HEK293 (cell line): Measurements from ENCODE around the gene UNC80.

ENCODE experiments used
- CTCF ChIA-PET: fragments of 350-600 bp; formaldehyde crosslinking; extraction: SDS; loops from one replicate; lab custom pipeline; 2021; ENCODE audit warnings: antibody characterized with exemption; lab: Yijun Ruan, JAX
- POLR2A ChIA-PET: fragments of 300-600 bp; formaldehyde crosslinking; extraction: SDS; loops from one replicate; lab custom pipeline; 2020; ENCODE audit warnings: antibody characterized with exemption, inconsistent platforms; lab: Yijun Ruan, JAX
- H3K27ac ChIP-seq: fragments of 200-500 bp; sonication (Bioruptor generic); 2 replicates; pipeline ENCODE4 v1.5.1; 2014; ENCODE audit warnings: low read depth, low read length, control low read depth, inconsistent platforms; ENCODE audit errors: extremely low read depth
- H3K36me3 ChIP-seq, 2 experiments: fragments of 200-500 bp in 1 of 2; sonication (Bioruptor generic) in 1 of 2; 1 replicate in 1 of 2; 2 replicates in 1 of 2; pipeline ENCODE4 v1.5.1; 2014 to 2017; ENCODE audit warnings: inconsistent platforms in 2 of 2, low read length in 2 of 2; ENCODE audit not compliant: control insufficient read depth in 2 of 2, insufficient read depth in 1 of 2
- H3K4me1 ChIP-seq: fragments of 200-500 bp; sonication (Bioruptor generic); 2 replicates; pipeline ENCODE4 v1.5.1; 2014; ENCODE audit warnings: mild to moderate bottlenecking, low read length, inconsistent platforms; ENCODE audit not compliant: control insufficient read depth, insufficient read depth
- H3K4me3 ChIP-seq: 2 replicates; pipeline ENCODE4 v1.5.1; 2011; ENCODE audit warnings: low read depth, mild to moderate bottlenecking, control low read depth, low read length, moderate library complexity
- H3K9me3 ChIP-seq: fragments of 200-500 bp; sonication (Bioruptor generic); 2 replicates; pipeline ENCODE4 v1.5.1; 2014; ENCODE audit warnings: low read depth, low read length, inconsistent platforms; ENCODE audit not compliant: control insufficient read depth, insufficient read depth
- BCL11A ChIP-seq: fragments of 450-650 bp; formaldehyde crosslinking; IDR thresholded peaks from 2 replicates; pipeline ENCODE4 v1.5.1; 2016; ENCODE audit warnings: low read depth, missing biosample characterization, missing genetic modification characterization
- GFI1B ChIP-seq: fragments of 450-650 bp; formaldehyde crosslinking; IDR thresholded peaks from 2 replicates; pipeline ENCODE4 v1.5.1; 2016; ENCODE audit warnings: missing biosample characterization, missing genetic modification characterization
- SCRT1 ChIP-seq: fragments of 450-650 bp; formaldehyde crosslinking; IDR thresholded peaks from 2 replicates; pipeline ENCODE4 v1.5.1; 2016; ENCODE audit warnings: missing biosample characterization, missing genetic modification characterization, borderline replicate concordance
- ZBTB20 ChIP-seq: fragments of 450-650 bp; formaldehyde crosslinking; IDR thresholded peaks from 2 replicates; pipeline ENCODE4 v1.5.1; 2016; ENCODE audit warnings: missing biosample characterization, missing genetic modification characterization
- ZNF274 ChIP-seq, 2 experiments: fragments of 200-500 bp in 1 of 2; fragments of 450-650 bp in 1 of 2; sonication (Bioruptor generic) in 1 of 2; formaldehyde crosslinking in 1 of 2; IDR thresholded peaks; 2 replicates each; pipeline versions ENCODE4 v1.5.1 to v1.6.1; 2014 to 2016; ENCODE audit warnings: borderline replicate concordance in 1 of 2, inconsistent platforms in 1 of 2, low read length in 1 of 2, missing biosample characterization in 1 of 2, missing genetic modification characterization in 1 of 2
- ZNF354C ChIP-seq: fragments of 450-650 bp; formaldehyde crosslinking; IDR thresholded peaks from 2 replicates; pipeline ENCODE4 v1.5.1; 2016; ENCODE audit warnings: missing biosample characterization, missing genetic modification characterization, low read depth, borderline replicate concordance
- ZNF555 ChIP-seq: fragments of 450-650 bp; formaldehyde crosslinking; conservative IDR thresholded peaks from 2 replicates; pipeline ENCODE4 v1.5.1; 2017; ENCODE audit warnings: missing biosample characterization, mild to moderate bottlenecking, missing genetic modification characterization, inconsistent platforms
- ZNF664 ChIP-seq: fragments of 450-650 bp; formaldehyde crosslinking; IDR thresholded peaks from 2 replicates; pipeline ENCODE4 v1.5.1; 2016; ENCODE audit warnings: missing biosample characterization, missing genetic modification characterization
- ZNF776 ChIP-seq: fragments of 450-650 bp; formaldehyde crosslinking; IDR thresholded peaks from 2 replicates; pipeline ENCODE4 v1.5.0; 2017; ENCODE audit warnings: missing biosample characterization, missing genetic modification characterization, borderline replicate concordance
- TF ChIP-seq, protein P1 (sequence below): fragments of 450-650 bp; IDR thresholded peaks from 2 replicates; pipeline ENCODE4 v1.5.1; 2018; ENCODE audit warnings: missing biosample characterization, mild to moderate bottlenecking, missing genetic modification characterization
- TF ChIP-seq, protein P2 (sequence below): fragments of 450-650 bp; formaldehyde crosslinking; IDR thresholded peaks from 2 replicates; pipeline ENCODE4 v1.5.1; 2016; ENCODE audit warnings: missing biosample characterization, missing genetic modification characterization
- TF ChIP-seq, protein P3 (sequence below): fragments of 450-650 bp; formaldehyde crosslinking; IDR thresholded peaks from 2 replicates; pipeline ENCODE4 v1.5.1; 2016; ENCODE audit warnings: missing biosample characterization, missing genetic modification characterization
- TF ChIP-seq, protein P4 (sequence below): fragments of 450-650 bp; formaldehyde crosslinking; IDR thresholded peaks from 2 replicates; pipeline ENCODE4 v1.5.1; 2016; ENCODE audit warnings: missing biosample characterization, missing genetic modification characterization
- TF ChIP-seq, protein P5 (sequence below): fragments of 450-650 bp; formaldehyde crosslinking; conservative IDR thresholded peaks from 2 replicates; pipeline ENCODE4 v1.5.1; 2016; ENCODE audit warnings: low read depth, missing biosample characterization, missing genetic modification characterization
- TF ChIP-seq, protein P6 (sequence below): fragments of 450-650 bp; formaldehyde crosslinking; IDR thresholded peaks from 2 replicates; pipeline ENCODE4 v1.5.1; 2017; ENCODE audit warnings: missing biosample characterization, missing genetic modification characterization

The UNC80 gene

DNA sequence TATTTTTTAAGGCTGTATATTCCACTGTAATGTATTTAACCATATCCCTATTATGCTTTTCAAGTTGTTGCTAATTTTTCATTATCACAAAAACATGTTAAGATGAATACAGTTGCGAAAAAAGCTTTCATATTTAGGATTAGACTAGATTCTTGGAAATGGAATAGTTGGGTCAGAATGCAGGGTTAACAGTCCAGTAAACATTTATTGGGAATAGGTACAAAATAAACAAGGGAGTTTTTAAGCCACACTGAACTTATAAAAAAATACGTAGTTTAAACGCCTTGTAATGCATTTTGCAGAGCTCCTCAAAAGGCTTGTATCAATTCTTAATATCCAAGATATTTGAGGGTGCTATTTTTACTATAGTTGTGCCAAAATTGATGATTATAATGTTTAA lies 266.4 kb downstream of the UNC80 start:
- no peak overlapping the region for H3K27ac ChIP-seq
- CTCF ChIA-PET, result no interaction called here

DNA sequence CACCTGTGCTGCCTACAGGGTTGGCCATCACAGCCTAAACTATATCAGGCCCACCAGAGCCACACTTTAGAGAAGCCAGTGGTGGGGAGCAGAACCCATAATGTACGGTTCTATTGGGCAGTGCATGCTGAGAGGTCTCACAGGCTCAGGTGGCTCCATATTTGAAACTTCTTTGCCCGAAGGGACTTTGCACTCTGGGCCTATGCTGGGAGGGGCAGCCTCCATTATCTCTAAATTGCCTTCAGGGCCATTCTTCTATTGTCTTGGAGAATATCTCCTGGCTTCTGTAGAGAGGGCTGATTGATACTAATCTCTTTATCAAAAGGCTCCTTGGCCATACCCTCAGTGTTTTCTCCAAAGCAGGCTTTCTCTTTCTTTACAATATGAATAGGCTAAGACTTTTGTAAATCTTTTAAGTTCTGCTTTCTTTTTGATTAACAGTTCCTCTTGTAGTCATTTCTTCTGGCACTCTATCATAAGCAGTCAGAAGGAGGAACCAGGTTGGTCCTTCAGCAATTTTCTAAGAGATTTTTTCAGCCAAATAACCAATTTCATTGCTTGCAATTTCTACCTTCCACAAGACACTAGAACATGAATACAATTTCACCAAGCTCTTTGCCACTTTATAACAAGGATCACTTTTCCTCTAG lies 275.3 kb downstream of the UNC80 start:
- Histone ChIP-seq H3K36me3 (peaks cover 0 to 8% of the 10 kb centered on the region in 2 experiments; a peak in 1 of 3 replicates), H3K27ac (no peak overlapping the region), H3K4me1 (no peaks in the 10 kb centered on the region), H3K9me3 (no peaks in the 10 kb centered on the region), H3K4me3 (no peak overlapping the region)
- CTCF ChIA-PET, result interaction anchor here (0.5 to 1.2 kb wide), 2 partner anchors 10 to 228 kb away, joined by 5 read pairs; no protein-coding TSS in a partner anchor
- POLR2A ChIA-PET, result no interaction called here
- TF ChIP-seq SCRT1 (tag by site-specific recombination), result no peak
- TF ChIP-seq BCL11A (tag by site-specific recombination), result no peak
- no peak for TF ChIP-seq ZBTB20
- TF ChIP-seq, protein P1, sequence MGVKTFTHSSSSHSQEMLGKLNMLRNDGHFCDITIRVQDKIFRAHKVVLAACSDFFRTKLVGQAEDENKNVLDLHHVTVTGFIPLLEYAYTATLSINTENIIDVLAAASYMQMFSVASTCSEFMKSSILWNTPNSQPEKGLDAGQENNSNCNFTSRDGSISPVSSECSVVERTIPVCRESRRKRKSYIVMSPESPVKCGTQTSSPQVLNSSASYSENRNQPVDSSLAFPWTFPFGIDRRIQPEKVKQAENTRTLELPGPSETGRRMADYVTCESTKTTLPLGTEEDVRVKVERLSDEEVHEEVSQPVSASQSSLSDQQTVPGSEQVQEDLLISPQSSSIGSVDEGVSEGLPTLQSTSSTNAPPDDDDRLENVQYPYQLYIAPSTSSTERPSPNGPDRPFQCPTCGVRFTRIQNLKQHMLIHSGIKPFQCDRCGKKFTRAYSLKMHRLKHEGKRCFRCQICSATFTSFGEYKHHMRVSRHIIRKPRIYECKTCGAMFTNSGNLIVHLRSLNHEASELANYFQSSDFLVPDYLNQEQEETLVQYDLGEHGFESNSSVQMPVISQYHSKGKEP, result no peak
- no peak for TF ChIP-seq ZNF664 (tag by site-specific recombination)
- TF ChIP-seq ZNF776, result no peak
- TF ChIP-seq, protein P2, sequence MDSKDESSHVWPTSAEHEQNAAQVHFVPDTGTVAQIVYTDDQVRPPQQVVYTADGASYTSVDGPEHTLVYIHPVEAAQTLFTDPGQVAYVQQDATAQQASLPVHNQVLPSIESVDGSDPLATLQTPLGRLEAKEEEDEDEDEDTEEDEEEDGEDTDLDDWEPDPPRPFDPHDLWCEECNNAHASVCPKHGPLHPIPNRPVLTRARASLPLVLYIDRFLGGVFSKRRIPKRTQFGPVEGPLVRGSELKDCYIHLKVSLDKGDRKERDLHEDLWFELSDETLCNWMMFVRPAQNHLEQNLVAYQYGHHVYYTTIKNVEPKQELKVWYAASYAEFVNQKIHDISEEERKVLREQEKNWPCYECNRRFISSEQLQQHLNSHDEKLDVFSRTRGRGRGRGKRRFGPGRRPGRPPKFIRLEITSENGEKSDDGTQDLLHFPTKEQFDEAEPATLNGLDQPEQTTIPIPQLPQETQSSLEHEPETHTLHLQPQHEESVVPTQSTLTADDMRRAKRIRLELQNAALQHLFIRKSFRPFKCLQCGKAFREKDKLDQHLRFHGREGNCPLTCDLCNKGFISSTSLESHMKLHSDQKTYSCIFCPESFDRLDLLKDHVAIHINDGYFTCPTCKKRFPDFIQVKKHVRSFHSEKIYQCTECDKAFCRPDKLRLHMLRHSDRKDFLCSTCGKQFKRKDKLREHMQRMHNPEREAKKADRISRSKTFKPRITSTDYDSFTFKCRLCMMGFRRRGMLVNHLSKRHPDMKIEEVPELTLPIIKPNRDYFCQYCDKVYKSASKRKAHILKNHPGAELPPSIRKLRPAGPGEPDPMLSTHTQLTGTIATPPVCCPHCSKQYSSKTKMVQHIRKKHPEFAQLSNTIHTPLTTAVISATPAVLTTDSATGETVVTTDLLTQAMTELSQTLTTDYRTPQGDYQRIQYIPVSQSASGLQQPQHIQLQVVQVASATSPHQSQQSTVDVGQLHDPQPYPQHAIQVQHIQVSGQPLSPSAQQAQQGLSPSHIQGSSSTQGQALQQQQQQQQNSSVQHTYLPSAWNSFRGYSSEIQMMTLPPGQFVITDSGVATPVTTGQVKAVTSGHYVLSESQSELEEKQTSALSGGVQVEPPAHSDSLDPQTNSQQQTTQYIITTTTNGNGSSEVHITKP (tag by site-specific recombination), result no peak
- TF ChIP-seq, protein P3, sequence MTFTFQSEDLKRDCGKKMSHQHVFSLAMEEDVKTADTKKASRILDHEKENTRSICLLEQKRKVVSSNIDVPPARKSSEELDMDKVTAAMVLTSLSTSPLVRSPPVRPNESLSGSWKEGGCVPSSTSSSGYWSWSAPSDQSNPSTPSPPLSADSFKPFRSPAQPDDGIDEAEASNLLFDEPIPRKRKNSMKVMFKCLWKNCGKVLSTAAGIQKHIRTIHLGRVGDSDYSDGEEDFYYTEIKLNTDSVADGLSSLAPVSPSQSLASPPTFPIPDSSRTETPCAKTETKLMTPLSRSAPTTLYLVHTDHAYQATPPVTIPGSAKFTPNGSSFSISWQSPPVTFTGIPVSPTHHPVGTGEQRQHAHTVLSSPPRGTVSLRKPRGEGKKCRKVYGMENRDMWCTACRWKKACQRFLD (tag by site-specific recombination), result no peak
- no peak for TF ChIP-seq ZNF274 (IDR thresholded peaks at IDR 0.05; ENCODE audit: low read length)
- TF ChIP-seq ZNF274 (tag by site-specific recombination; IDR thresholded peaks at IDR 0.05; ENCODE audit: borderline replicate concordance), result no peak

More for the DNA sequence above, 266.4 kb downstream of the UNC80 start:
- H3K4me1 ChIP-seq, result no peaks in the 10 kb centered on the region
- POLR2A ChIA-PET, result no interaction called here
- H3K9me3 ChIP-seq, result no peaks in the 10 kb centered on the region
- H3K4me3 ChIP-seq, result no peak overlapping the region
- H3K36me3 ChIP-seq, result no peaks in the 10 kb centered on the region
- TF ChIP-seq, protein P4, sequence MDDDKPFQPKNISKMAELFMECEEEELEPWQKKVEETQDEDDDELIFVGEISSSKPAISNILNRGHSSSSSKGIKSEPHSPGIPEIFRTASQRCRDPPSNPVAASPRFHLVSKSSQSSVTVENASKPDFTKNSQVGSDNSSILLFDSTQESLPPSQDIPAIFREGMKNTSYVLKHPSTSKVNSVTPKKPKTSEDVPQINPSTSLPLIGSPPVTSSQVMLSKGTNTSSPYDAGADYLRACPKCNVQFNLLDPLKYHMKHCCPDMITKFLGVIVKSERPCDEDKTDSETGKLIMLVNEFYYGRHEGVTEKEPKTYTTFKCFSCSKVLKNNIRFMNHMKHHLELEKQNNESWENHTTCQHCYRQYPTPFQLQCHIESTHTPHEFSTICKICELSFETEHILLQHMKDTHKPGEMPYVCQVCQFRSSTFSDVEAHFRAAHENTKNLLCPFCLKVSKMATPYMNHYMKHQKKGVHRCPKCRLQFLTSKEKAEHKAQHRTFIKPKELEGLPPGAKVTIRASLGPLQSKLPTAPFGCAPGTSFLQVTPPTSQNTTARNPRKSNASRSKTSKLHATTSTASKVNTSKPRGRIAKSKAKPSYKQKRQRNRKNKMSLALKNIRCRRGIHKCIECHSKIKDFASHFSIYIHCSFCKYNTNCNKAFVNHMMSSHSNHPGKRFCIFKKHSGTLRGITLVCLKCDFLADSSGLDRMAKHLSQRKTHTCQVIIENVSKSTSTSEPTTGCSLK, result no peak
- TF ChIP-seq, protein P5, sequence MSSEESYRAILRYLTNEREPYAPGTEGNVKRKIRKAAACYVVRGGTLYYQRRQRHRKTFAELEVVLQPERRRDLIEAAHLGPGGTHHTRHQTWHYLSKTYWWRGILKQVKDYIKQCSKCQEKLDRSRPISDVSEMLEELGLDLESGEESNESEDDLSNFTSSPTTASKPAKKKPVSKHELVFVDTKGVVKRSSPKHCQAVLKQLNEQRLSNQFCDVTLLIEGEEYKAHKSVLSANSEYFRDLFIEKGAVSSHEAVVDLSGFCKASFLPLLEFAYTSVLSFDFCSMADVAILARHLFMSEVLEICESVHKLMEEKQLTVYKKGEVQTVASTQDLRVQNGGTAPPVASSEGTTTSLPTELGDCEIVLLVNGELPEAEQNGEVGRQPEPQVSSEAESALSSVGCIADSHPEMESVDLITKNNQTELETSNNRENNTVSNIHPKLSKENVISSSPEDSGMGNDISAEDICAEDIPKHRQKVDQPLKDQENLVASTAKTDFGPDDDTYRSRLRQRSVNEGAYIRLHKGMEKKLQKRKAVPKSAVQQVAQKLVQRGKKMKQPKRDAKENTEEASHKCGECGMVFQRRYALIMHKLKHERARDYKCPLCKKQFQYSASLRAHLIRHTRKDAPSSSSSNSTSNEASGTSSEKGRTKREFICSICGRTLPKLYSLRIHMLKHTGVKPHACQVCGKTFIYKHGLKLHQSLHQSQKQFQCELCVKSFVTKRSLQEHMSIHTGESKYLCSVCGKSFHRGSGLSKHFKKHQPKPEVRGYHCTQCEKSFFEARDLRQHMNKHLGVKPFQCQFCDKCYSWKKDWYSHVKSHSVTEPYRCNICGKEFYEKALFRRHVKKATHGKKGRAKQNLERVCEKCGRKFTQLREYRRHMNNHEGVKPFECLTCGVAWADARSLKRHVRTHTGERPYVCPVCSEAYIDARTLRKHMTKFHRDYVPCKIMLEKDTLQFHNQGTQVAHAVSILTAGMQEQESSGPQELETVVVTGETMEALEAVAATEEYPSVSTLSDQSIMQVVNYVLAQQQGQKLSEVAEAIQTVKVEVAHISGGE (tag by site-specific recombination), result no peak
- TF ChIP-seq, protein P6, sequence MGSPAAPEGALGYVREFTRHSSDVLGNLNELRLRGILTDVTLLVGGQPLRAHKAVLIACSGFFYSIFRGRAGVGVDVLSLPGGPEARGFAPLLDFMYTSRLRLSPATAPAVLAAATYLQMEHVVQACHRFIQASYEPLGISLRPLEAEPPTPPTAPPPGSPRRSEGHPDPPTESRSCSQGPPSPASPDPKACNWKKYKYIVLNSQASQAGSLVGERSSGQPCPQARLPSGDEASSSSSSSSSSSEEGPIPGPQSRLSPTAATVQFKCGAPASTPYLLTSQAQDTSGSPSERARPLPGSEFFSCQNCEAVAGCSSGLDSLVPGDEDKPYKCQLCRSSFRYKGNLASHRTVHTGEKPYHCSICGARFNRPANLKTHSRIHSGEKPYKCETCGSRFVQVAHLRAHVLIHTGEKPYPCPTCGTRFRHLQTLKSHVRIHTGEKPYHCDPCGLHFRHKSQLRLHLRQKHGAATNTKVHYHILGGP, result no peak
- no peak for TF ChIP-seq GFI1B (tag by site-specific recombination)
- TF ChIP-seq ZNF555 (tag by site-specific recombination), result no peak
- no peak for TF ChIP-seq ZNF354C (tag by site-specific recombination)
